HFFc6 (cell line): ENCODE results near the gene ADORA1. TPM values are rescaled to one million over a fixed set of nuclear protein-coding genes. Genes with fewer than 3 reads are reported as not detected.

Source experiments
- DNase-seq: peaks from one replicate; pipeline ENCODE4 v3.0.0-alpha.2; 2018
- H3K27ac Mint-ChIP-seq: 2 replicates; pipeline ENCODE4 v1.8.0; 2020; ENCODE audit warnings: mild to moderate bottlenecking, mixed read lengths
- H3K27me3 Mint-ChIP-seq: 2 replicates; pipeline ENCODE4 v1.8.0; 2021; ENCODE audit warnings: mild to moderate bottlenecking, moderate library complexity, mixed read lengths; ENCODE audit not compliant: insufficient read depth
- H3K36me3 Mint-ChIP-seq: 2 replicates; pipeline ENCODE4 v1.8.0; 2021; ENCODE audit warnings: low read depth, mixed read lengths
- H3K4me1 Mint-ChIP-seq: 2 replicates; pipeline ENCODE4 v1.8.0; 2020; ENCODE audit warnings: low read depth, mixed read lengths
- H3K4me3 Mint-ChIP-seq: 2 replicates; pipeline ENCODE4 v1.8.0; 2020; ENCODE audit warnings: mild to moderate bottlenecking, moderate library complexity, mixed read lengths
- H3K9me3 Mint-ChIP-seq: 2 replicates; pipeline ENCODE4 v1.8.0; 2020; ENCODE audit warnings: mild to moderate bottlenecking, mixed read lengths
- CTCF ChIP-seq: fragments of 200-600 bp; sonication (generic); IDR thresholded peaks from 2 replicates; pipeline ENCODE4 v1.5.0; 2021; ENCODE audit warnings: antibody characterized with exemption, mild to moderate bottlenecking
- total RNA-seq, 6 experiments: library from RNA; stranded (reverse); fragmentation: NEBNext Ultra II Directional; extraction: Animal tissue kit (Norgen Biotek cat#: 25700); gene quantifications; 2 replicates in 1 of 6; 3 replicates in 5 of 6; pipeline ENCODE4 v1.2.3, GENCODE V29; 2021

The ADORA1 gene
- total RNA-seq, 6 experiments from 2014 or later = 0.25 to 5.5 (median 0.53) TPM

- no peak for DNase-seq
- Mint-ChIP-seq H3K27me3 (peaks cover 4% of the 10 kb centered on the region; the same call in 1 of the 2 replicates), H3K4me3 (no peak overlapping the region), H3K9me3 (no peaks in the 10 kb centered on the region; the same call in 1 of the 2 replicates), H3K4me1 (peaks cover 49% of the 10 kb centered on the region), H3K36me3 (no peaks in the 10 kb centered on the region), H3K27ac (peak overlapping the region; percentile 53; the same call in 1 of the 2 replicates)
- peak; percentile 40 for TF ChIP-seq CTCF
Observed at GRCh38 chr1:203196371-203196770, 68.8 kb downstream of the ADORA1 start.

GRCh38 chr1:203197625-203198024, 70.1 kb downstream of the ADORA1 start:
- Mint-ChIP-seq H3K4me3 (peak overlapping the region; percentile 24; the same call in 1 of the 2 replicates), H3K27ac (peak overlapping the region; percentile 61; the same call in 1 of the 2 replicates), H3K27me3 (peaks cover 4% of the 10 kb centered on the region; the same call in 1 of the 2 replicates), H3K4me1 (peaks cover 55% of the 10 kb centered on the region), H3K9me3 (no peaks in the 10 kb centered on the region; the same call in 1 of the 2 replicates), H3K36me3 (no peaks in the 10 kb centered on the region)
- DNase-seq = peak; percentile 71
- no peak for TF ChIP-seq CTCF

GRCh38 chr1:203199002-203199401, 71.5 kb downstream of the ADORA1 start:
- Mint-ChIP-seq H3K4me3 (no peak overlapping the region), H3K27me3 (peaks cover 8% of the 10 kb centered on the region), H3K36me3 (no peaks in the 10 kb centered on the region), H3K4me1 (peaks cover 61% of the 10 kb centered on the region), H3K9me3 (no peaks in the 10 kb centered on the region; the same call in 1 of the 2 replicates), H3K27ac (no peak overlapping the region)
- no peak for TF ChIP-seq CTCF
- no peak for DNase-seq

GRCh38 chr1:203199481-203199815, 71.9 kb downstream of the ADORA1 start:
- no peak for DNase-seq
- H3K27me3 Mint-ChIP-seq = peaks cover 8% of the 10 kb centered on the region
- no peaks in the 10 kb centered on the region; the same call in 1 of the 2 replicates for H3K9me3 Mint-ChIP-seq
- H3K27ac Mint-ChIP-seq = peak overlapping the region; percentile 81
- H3K4me1 Mint-ChIP-seq = peaks cover 61% of the 10 kb centered on the region
- H3K4me3 Mint-ChIP-seq = no peak overlapping the region
- no peak for TF ChIP-seq CTCF
- H3K36me3 Mint-ChIP-seq = no peaks in the 10 kb centered on the region

- peaks cover 61% of the 10 kb centered on the region for H3K4me1 Mint-ChIP-seq
- no peaks in the 10 kb centered on the region; the same call in 1 of the 2 replicates for H3K9me3 Mint-ChIP-seq
- peak overlapping the region; percentile 23; the same call in 1 of the 2 replicates for H3K4me3 Mint-ChIP-seq
- DNase-seq = peak; percentile 66
- H3K36me3 Mint-ChIP-seq = no peaks in the 10 kb centered on the region
- TF ChIP-seq CTCF = no peak
- peak overlapping the region; percentile 81 for H3K27ac Mint-ChIP-seq
- H3K27me3 Mint-ChIP-seq = peaks cover 8% of the 10 kb centered on the region
Observed at GRCh38 chr1:203199816-203200571, 72.5 kb downstream of the ADORA1 start.
